Fibroblast of upper back skin (primary cell): Measurements from ENCODE around the gene DNAH11.
"Not testable (repeated sequence)": the region's sequence is repeated elsewhere in the genome, so short reads cannot be mapped to it uniquely, and the experiment has no call there.

Experiments
- DNase-seq: peaks from one replicate; pipeline ENCODE4 v3.0.0-alpha.2; 2013

The DNAH11 gene

DNA sequence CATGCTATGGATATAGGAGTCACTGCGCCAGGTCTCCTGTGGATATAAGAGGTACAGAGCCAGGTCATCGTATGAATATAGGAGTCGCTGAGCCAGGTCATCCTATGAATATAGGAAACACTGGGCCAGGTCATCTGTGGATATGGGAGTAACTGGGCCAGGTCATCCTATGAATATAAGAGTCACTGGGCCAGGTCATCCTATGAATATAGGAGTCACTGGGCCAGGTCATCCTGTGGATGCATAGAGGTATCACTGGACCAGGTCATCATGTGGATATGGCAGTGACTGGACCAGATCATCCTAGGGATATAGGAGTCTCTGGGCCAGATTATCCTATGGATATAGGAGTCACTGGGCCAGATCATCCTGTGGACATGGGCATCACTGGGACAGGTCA, 181.7 kb downstream of the DNAH11 start:
- no peak for DNase-seq

DNA sequence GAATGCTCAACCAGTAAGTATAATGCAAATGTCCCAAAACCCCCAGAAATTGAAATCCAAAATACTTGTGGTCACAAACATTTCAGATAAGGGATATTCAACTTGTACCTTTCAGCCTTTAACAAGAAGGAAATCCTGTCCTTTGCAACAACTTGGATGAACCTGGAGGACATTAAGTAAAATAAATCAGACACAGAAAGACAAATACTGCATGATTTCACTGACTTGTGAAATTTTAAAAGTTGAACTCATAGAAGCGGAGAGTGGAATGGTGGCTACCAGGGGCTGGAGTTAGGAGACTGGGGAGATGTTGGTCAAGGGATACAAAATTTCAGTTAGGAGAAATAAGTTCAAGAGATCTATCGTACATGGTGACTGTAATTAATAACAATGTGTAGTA, 187.6 kb downstream of the DNAH11 start:
- no peak for DNase-seq

DNA sequence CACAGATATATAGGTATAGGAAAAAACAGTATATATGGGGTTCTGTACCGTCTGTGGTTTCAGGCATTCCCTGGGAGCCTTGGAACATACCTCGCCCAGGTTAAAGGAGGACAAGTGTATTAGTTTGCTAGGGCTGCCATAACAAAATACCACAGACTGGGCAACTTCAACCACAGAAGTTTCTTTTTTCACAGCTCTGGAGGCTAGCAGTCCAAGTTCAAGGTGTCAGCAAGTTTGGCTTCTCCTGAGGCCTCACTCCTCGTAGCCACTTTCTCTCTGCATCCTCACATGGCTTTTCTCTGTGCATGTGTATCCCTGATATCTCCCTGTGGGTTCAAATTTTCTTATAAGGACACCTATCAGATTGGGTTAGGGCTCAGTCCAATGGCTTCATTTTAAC, 189.1 kb downstream of the DNAH11 start:
- DNase-seq, result no peak

DNA sequence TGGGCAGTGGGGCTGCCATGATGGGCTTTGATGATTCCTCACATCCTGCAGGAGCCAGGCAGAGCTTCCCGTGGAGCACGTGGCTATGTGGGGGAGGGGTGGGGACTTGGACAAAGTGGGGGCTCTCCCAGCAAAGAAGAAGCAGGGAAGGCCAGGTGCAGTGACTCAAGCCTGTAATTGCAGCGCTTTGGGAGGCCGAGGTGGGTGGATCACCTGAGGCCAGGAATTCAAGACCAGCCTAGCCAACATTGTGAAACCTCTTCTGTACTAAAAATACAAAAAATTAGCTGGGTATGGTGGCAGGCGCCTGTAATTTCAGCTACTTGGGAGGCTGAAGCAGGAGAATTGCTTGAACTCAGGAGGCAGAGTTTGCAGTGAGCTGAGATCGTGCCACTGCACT, 190.1 kb downstream of the DNAH11 start:
- DNase-seq, result not testable (repeated sequence)

DNA sequence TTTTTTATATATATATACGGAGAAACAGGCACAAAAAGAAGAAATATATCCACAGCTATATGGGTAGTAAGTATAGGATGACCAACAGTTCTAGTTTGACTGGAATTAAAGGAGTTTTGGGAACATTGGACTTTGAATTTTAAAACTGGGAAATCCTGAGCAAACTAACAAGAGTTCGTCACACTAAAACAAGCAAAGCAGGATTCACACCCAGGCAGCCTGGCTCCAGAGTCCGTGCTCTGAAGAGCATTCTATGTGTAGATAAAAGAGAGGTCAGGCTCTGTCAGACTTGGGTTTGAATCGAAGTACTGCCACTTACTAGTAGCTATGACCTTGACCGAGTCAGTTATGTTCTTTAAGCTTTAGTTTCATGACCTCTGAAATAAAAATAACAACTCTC, 191.0 kb downstream of the DNAH11 start:
- no peak for DNase-seq

DNA sequence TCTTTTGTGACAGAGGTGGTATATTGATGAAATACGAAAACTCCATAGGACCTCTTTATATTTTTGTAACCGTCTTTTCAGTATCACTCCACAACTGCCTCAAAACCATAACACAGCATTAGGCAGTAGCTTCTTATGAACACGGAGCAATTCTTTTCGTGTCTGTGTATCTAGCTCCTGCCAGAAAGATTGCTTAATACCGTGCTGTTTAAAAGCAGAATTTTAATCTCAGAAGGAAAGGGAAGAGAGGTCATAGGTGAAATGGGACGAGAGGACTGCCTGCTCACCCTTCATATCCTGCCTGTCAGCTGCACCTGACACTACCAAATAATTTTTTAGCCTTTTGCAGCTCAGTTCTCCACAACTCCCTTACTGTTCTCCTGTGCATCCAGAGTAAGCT, 200.7 kb downstream of the DNAH11 start:
- no peak for DNase-seq

DNA sequence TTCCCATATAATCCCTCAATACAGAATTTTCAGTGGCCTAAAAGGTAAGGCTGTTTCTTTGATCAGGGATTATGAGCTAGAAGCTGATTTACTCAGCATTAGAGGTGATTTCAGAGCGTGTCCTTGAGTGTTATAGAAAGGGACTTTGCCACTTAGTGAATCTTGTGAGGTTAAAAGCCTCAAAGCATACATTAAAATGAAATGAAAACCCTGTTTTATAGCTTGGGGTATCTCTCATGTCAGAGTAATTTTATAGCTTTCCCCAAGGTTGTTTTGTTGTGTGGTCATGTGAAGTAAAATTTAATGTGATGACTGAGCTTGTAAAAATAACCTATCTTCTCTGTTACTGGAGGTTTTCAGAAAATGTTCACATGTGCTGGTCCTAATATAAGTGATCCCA, 204.1 kb downstream of the DNAH11 start:
- no peak for DNase-seq

DNA sequence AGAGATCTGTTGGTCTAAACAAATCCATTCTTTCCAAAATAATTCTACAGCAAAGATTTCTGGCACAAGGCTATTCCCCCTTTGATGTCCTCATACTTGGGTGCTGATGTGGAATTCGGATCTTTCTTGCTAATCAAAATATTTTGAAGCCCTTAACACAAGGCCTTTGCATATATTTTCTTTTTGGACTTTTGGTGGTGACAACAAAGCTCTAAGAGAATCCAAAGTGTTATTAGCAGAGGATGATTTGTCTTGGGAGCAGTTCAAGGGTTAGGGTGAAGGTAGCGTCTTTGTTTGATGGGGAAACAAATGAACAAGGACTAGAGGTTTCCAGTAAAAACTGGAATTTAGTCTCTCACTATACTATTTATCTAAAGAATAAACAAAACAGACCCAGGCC, 205.0 kb downstream of the DNAH11 start:
- no peak for DNase-seq

DNA sequence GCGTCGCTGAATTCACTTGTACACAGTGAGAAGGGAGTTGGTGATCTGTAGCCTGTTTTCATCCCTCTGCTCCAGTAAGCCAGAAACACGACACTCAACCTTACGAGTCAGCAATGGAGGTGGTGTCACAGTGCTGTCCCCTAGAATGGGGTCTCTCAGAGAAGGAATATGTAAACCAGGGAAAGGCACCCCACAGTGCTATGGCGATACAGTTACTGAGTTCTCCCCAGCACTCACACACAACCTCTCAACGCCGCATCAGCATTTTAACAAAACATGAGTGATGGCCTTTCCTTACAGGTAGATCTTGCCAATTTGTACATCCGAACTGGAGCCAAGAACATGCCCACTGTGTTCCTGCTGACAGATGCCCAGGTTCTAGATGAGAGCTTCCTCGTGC, 206.5 kb downstream of the DNAH11 start:
- no peak for DNase-seq

DNA sequence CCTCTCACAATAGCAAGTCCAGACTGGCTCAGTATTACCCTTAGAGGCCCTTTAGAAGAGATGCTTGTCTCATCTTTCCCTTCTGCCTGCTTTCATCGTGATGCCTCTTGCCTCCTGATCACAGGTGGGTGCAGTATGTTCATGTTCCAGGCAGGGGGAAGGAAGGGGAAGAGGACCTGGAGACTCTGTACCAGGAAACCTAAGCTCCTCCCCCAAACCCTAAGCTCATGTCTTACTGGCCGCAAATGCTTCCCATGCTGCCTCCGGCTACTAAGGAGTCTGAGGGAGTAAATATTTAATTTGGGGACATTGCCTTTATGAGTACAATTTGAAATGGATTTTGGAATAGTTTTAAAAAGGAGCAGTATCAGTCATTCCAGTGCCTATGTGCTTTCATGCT, 210.2 kb downstream of the DNAH11 start:
- DNase-seq, result no peak

DNA sequence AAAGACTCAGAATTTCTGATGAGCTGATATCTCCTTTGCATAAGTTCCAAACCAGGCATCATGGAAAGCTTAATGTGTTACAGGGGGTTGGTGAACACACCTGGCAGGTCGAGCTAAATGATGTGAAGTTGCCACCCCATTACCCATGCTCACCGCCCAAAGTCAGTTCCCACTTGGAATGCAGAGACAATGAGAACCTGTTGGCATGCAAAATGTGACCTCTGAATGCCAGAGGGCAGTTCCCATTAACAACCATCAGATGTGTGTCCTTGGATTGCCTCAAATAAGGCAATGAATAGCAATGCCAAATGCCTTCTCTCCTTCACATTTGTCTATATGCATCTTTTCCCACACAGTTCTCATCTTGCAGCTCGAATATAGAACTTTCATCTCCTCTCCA, 212.1 kb downstream of the DNAH11 start:
- DNase-seq, result no peak

DNA sequence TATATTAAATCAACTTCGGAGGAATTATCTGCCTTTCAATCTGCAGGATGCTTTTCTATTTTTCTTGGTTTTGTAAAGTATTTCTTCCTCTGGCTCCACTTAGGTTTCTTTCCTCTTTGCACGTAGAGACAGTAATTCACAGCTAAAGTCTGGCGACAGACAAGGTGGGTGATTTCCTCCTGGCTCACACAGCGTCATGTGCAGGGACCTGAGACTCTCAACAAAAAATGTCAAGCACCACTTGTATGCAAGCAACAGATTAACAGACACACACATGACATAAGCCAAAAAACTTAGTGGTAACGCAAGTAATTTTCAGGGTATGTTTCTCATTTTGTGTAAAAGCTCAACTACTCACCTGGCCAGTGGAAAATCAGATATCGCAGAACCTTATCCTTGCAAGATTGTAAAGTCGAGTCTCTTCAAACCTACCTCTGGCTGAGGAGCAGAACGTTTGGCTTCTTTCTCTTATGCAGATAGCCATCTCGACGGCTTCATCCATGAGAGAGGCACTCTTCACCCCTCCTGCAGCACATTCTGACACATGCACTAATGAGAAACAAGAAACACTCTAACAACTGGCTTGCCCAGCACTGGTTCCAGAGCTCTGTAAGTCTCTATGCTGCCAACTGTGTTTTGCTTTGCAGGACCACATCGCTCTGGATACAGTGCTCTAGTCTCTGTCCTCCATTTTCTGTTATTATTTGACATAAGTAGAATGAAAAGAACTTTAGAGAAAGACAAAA, 214.9 kb downstream of the DNAH11 start:
- DNase-seq, result no peak

DNA sequence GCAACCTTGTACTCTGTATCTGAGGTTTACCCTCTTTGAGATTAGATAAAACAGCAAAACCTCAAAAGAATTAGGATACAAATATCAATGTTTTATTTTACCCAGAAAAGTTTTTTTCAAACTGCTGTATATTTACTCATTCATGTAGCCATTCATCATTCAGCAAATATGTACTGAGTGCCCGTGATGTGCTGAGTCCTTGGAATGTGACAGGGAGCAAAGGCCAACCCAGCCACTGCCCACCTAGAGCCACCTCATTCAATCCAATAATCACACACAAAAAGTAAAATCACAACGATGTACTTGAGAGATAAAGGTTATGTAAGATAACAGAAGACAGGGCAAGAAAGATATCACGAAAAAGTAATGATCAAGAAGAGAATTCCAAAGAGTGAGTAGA, 215.4 kb downstream of the DNAH11 start:
- no peak for DNase-seq

DNA sequence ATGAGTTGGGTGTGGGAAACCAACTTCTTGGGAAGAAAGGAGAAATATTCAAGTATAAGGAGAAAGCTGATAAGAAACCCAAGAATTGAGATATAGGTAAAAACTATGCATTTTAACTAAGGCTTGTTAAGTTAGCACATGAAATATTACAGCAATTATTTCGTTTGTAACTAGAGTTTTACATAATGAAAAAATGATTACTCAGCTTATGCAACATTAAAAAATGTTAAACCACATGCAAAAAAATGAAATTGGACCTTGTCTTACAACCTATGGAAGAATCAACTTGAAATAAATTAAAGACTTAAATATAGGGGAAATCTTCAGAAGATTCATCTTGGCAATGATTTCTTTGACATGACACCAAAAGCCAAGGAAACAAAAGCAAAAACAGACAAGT, 219.6 kb downstream of the DNAH11 start:
- no peak for DNase-seq

DNA sequence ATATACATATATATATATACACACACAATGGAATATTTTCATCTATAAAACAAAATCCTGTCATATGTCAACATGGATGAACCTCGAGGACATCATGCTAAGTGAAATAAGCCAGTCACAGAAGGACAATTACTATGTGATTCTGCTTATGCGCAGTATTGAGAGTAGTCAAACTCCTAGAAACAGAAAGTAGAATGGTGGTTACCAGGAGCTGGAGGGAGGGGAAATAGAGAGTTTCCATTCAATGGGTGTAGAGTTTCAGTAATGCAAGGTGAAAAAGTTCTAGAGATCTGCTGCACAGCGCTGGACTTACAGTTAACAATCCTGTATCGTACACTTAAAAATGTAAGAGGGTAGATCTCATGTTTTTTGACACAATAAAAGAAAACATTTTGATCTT, 221.0 kb downstream of the DNAH11 start:
- DNase-seq, result no peak

DNA sequence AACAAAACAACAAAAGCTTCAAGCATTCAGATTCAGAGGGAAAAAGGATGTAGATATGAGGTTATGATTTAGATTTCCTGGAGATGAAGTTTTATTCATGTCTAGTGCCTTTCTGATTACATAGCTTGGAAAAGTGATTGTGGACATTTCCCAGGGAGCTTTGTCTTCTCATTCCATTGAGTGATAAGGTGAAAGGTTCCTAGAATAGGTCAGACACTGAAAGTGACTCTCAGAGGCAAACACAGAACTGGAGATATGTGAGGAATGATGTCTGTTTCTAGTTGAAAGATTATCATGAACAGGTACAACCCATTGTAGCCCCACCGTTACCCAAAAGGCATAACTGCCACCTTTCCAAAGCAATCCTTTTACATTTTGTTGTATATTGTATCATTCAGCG, 223.4 kb downstream of the DNAH11 start:
- no peak for DNase-seq

DNA sequence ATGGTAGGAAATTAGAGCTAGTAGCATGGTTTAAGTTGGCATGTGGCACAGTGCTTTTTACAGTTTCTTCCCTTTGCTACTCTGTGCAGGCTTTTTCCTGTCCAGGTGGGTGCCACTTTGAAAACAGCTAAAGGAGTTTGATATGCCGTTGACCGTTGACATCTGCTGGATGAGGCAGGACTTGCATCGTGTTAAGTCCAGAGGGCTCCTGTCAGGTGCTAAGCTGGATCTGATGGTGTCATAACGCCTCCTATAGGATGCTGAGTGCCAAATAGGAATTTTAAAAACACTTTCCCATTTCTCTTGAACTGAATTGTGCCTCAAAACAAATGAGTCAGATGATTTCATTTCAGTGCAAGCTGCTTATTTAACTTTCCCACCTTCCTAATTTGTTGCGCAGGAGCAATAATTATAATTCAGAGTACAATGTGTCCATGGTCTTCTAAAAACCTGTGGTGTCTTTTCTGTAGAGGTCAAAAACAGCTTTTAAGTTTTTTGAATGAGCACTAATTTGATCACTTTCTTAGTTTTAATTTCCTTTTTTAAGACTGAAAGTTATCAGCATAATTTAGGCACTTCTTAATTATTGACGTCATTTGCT, 224.6 kb downstream of the DNAH11 start:
- DNase-seq, result peak; percentile 13

DNA sequence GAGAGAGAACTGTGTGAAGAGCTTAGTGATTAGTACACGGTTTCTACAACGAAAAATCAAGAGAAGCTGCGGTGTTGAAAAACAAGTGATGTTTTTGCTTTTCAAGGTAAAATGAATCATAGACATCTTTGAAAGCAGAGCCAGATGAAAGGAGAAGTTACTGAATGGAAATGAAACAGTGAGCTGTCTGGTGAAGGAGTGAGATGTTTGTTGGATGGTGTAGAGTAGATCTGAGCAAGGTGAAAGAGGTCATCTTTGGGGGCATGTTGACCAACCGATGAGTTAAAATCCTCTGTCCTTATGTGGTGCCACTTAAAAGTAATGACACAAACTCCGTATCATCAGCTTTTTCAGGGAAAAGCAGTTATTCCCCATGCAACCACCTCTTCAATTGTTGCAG, 225.4 kb downstream of the DNAH11 start:
- DNase-seq, result no peak

DNA sequence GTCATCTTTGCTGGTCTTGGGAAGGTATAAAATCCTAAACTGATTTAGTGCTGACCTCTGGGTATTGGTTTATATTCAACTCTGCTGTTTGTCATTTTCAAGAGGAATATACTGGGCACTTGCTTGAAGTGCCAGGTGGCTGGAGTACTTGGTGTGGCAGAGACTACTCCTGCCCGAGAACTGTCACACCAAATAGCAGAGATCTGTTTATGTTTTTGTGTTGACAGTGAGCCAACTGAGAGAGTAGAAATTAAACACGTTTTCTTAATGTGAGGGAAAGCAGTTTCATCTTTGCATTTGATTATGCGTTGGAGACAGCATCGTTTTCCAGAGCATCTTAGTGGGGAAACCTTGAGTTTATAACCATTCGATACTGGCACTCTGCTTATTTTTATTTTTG, 228.4 kb downstream of the DNAH11 start:
- DNase-seq, result no peak

DNA sequence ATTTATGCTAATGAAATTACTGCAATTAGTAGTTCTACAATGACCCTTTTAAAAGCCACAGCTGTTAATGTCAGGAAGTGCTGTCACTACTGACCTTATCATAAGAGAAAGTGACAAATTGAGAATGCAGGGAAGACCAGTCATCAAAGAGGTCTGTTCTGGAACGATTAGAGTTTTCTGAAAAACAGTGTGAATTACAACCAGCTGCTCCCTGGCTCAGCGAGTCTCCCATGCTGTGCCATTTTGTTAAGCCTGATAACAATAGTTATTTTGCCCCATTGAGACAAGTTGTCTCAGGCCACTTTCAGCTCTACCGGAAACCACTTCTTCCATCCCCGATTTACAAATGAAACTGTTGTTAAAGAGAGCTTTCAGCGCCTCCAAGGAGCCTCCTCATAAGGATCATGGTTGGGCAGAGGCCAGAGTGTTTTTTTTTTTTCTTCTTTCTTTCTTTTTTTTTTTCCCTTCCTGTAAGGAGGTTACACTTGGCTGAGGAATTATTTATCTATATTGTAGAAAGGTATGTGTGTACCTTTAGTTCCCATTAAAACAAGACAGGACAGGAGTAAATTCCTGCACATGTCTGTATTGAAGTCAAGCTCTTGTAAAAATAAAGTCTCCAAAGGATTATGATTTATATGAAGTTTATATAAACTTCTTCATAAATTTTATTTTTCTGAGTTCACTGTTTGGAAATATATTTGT, 229.2 kb downstream of the DNAH11 start:
- no peak for DNase-seq

DNA sequence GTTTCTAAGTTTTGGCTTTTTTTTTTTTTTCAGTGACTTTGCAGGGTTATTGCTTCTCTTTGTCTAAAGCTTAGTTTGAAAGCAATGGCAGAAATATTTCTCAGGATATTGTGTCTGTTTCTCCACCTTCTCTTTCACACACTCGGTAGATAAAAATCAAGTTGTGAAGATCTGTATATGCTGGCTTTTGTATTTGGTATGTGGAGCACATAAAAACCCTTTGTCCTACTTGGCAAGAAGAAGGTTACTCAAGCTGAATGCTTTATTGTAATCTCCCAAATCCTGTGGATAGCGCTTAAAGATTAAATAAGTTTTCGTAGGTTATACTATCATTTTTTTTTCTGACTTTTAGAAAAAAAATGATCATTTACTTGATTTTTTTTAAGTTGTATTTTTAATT, 230.5 kb downstream of the DNAH11 start:
- no peak for DNase-seq

DNA sequence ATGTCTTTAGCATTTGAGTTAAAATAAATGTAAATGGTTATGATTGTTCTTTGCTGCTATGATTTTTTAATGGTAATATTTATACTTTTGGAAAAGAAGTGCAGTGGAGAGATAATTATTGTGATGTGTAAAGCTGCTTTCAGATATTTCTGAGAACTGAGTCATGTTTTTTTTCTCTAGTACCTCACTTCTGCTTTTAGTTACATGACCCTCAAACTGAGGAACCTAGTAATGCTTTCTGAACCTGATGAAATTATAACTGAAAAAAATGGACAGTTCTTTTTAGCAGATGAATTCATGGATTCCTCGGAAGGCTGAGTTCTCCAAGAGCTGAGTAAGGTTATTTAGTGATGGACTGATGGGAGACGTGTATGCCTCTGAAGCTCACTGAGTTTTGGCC, 235.1 kb downstream of the DNAH11 start:
- no peak for DNase-seq

DNA sequence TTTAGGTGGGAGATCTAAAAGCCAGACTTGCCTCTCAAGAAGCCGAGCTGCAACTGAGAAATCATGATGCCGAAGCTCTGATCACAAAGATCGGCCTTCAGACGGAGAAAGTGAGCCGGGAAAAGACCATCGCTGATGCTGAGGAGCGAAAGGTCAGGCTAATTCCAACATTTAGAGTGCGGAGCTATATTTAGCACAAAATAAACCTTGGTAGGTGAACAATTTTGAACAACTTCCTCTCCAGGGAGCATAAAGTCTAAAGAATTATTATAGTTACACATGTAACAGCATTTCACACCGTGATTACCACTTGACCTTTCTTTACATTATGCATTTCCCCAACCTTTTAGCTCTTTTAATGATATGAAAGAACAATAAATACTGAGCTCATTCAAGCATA, 236.1 kb downstream of the DNAH11 start:
- no peak for DNase-seq

DNA sequence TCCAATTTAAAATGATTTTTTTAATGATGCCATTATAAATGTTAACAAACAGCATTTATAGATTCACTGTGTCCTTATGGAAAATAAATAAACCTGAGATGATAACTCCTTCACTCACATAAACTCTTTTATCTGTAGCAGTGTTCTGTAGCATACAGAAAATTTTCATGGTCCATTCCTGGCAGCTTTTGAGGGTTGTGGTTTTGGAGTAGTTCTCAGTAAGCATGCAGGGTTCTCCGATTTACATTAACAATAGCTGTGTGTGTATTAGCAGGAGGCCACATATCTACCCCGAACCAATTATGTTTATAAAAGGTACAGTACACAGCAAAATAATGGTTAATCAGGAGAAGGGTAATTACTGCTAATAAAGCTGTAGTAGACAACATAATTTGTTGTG, 240.2 kb downstream of the DNAH11 start:
- DNase-seq, result no peak

DNA sequence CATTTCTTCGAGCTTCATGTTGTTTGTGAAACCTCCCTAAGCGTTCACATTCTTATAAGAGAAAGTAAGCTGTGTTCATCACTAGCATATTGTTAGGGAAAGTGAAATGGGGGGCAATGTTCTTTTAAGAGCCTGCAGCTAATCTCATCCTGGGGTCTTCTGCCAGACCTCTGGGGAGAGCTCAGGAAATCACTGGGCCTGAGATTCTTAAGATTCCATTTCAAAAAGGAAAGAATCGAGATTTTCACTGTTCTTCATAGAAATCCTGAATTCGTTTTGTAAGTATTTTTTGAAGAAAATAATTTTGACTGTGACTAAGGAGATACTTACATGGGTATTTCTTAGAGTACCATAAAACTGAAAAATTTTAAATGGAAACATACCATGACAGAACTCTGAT, 242.2 kb downstream of the DNAH11 start:
- DNase-seq, result no peak
